Caco-2 (cell line): ENCODE measurements around the gene GREM2. TPM values are rescaled to one million over a fixed set of nuclear protein-coding genes. Genes with fewer than 3 reads are reported as not detected.
A peak's percentile ranks its signal among the peaks of the same experiment; 100 is the strongest.

ENCODE experiments used
- BruUV-seq: library from RNA; stranded (reverse); fragments of 400-500 nt; replicated peaks from 2 replicates; lab custom pipeline; 2021; lab: Mats Ljungman, UMichigan
- CTCF ChIA-PET: fragments of 300-600 bp; sonication (Branson Sonifier 250); formaldehyde crosslinking; loops from one replicate; lab custom pipeline; 2022; ENCODE audit warnings: antibody characterized with exemption; lab: Charles Lee
- POLR2A ChIA-PET: fragments of 300-600 bp; sonication (Branson Sonifier 250); formaldehyde crosslinking; loops from one replicate; lab custom pipeline; 2022; ENCODE audit warnings: antibody characterized with exemption; lab: Charles Lee
- DNase-seq, 2 experiments: peaks; one replicate each; pipeline versions ENCODE4 v3.0.0 to v3.0.0-alpha.2; 2020 to 2022
- H3K27me3 ChIP-seq: replicated peaks from 2 replicates; pipeline ENCODE4 v1.6.0; 2011; ENCODE audit warnings: low read length; ENCODE audit not compliant: control insufficient read depth, insufficient read depth
- H3K36me3 ChIP-seq: 2 replicates; pipeline ENCODE4 v1.5.1; 2011; ENCODE audit warnings: low read length; ENCODE audit not compliant: control insufficient read depth, insufficient read depth
- H3K4me1 ChIP-seq: fragments of 250-450 bp; sonication (Bioruptor Pico); 2 replicates; pipeline ENCODE4 v1.5.1; 2020; ENCODE audit warnings: mild to moderate bottlenecking
- H3K4me3 ChIP-seq: 2 replicates; pipeline ENCODE4 v1.5.1; 2011; ENCODE audit warnings: low read depth, mild to moderate bottlenecking, control low read depth, low read length
- H3K9me3 ChIP-seq: fragments of 250-450 bp; sonication (Bioruptor Pico); 2 replicates; pipeline ENCODE4 v1.5.1; 2020; ENCODE audit warnings: mild to moderate bottlenecking, moderate library complexity
- H3K27ac Mint-ChIP-seq: one replicate; pipeline ENCODE4 v1.8.0; 2022; ENCODE audit warnings: mixed read lengths; ENCODE audit not compliant: unreplicated experiment
- H3K27me3 Mint-ChIP-seq: one replicate; pipeline ENCODE4 v1.8.0; 2022; ENCODE audit warnings: mixed read lengths; ENCODE audit not compliant: insufficient read depth, unreplicated experiment
- H3K36me3 Mint-ChIP-seq: one replicate; pipeline ENCODE4 v1.8.0; 2022; ENCODE audit warnings: mild to moderate bottlenecking, mixed read lengths; ENCODE audit not compliant: insufficient read depth, unreplicated experiment
- H3K4me1 Mint-ChIP-seq: one replicate; pipeline ENCODE4 v1.8.0; 2022; ENCODE audit warnings: low read depth, mixed read lengths; ENCODE audit not compliant: unreplicated experiment
- H3K4me3 Mint-ChIP-seq: one replicate; pipeline ENCODE4 v1.8.0; 2022; ENCODE audit warnings: mild to moderate bottlenecking, moderate library complexity, mixed read lengths; ENCODE audit not compliant: unreplicated experiment
- H3K9me3 Mint-ChIP-seq: one replicate; pipeline ENCODE4 v1.8.0; 2022; ENCODE audit warnings: mixed read lengths; ENCODE audit not compliant: unreplicated experiment
- CTCF ChIP-seq, 2 experiments: fragments of 200-600 bp in 1 of 2; IDR thresholded peaks; 1 replicate in 1 of 2; 2 replicates in 1 of 2; pipeline versions ENCODE4 v1.5.1 to v1.8.0; 2011 to 2022; ENCODE audit warnings: antibody characterized with exemption in 1 of 2, control low read depth in 1 of 2, inconsistent platforms in 1 of 2, low read depth in 1 of 2, low read length in 1 of 2, mild to moderate bottlenecking in 1 of 2, moderate library complexity in 1 of 2; ENCODE audit not compliant: insufficient read depth in 1 of 2, severe bottlenecking in 1 of 2, unreplicated experiment in 1 of 2
- intact Hi-C: fragments of 100-400 bp; cut with micrococcal nuclease; formaldehyde crosslinking; loops from one replicate; pipeline ENCODE4 v1.10.0; 2022; ENCODE audit not compliant: unreplicated experiment
- total RNA-seq: library from RNA; stranded (reverse); gene quantifications from 2 replicates; pipeline ENCODE4 v1.2.3, GENCODE V29; 2022

The GREM2 gene
- total RNA-seq, 1 experiment from 2014 or later, result 0.36 TPM

GRCh38 chr1:240524356-240525069, 87.4 kb downstream of the GREM2 start:
- no peaks in the 10 kb centered on the region for H3K9me3 ChIP-seq
- H3K27me3 ChIP-seq, result no peaks in the 10 kb centered on the region
- intact Hi-C loops, result no loop called here
- Mint-ChIP-seq H3K27ac (no peak overlapping the region), H3K9me3 (peaks cover 9% of the 10 kb centered on the region), H3K27me3 (no peaks in the 10 kb centered on the region), H3K4me1 (peaks cover 16% of the 10 kb centered on the region), H3K4me3 (no peak overlapping the region), H3K36me3 (no peaks in the 10 kb centered on the region)
- ChIA-PET POLR2A (interaction anchor here (0.7 kb wide), 1 partner anchor 65 kb away, joined by 3 read pairs; no protein-coding TSS in a partner anchor), CTCF (no interaction called here)
- no peak overlapping the region for H3K4me3 ChIP-seq
- BruUV-seq, result no TSS peak
- no peak for DNase-seq
- no peaks in the 10 kb centered on the region for H3K36me3 ChIP-seq
- no peak for TF ChIP-seq CTCF (IDR thresholded peaks at IDR 0.05; ENCODE audit: insufficient read depth in 1 of 2, low read depth in 1 of 2, low read length in 1 of 2, severe bottlenecking in 1 of 2, unreplicated experiment in 1 of 2)
- H3K4me1 ChIP-seq, result peaks cover 12% of the 10 kb centered on the region

- H3K4me3 ChIP-seq, result no peak overlapping the region
- peaks cover 12% of the 10 kb centered on the region for H3K4me1 ChIP-seq
- TF ChIP-seq CTCF (IDR thresholded peaks at IDR 0.05; ENCODE audit: insufficient read depth in 1 of 2, low read depth in 1 of 2, low read length in 1 of 2, severe bottlenecking in 1 of 2, unreplicated experiment in 1 of 2), result no peak
- H3K9me3 Mint-ChIP-seq, result peaks cover 9% of the 10 kb centered on the region
- H3K9me3 ChIP-seq, result no peaks in the 10 kb centered on the region
- H3K27me3 ChIP-seq, result no peaks in the 10 kb centered on the region
- H3K4me1 Mint-ChIP-seq, result peaks cover 16% of the 10 kb centered on the region
- CTCF ChIA-PET, result no interaction called here
- peak in 1 of 2 experiments; percentile 39 for DNase-seq
- peak overlapping the region; percentile 61 for H3K4me3 Mint-ChIP-seq
- POLR2A ChIA-PET, result no interaction called here
- H3K36me3 ChIP-seq, result no peaks in the 10 kb centered on the region
- no peaks in the 10 kb centered on the region for H3K36me3 Mint-ChIP-seq
- intact Hi-C loops, result loop anchor here (1.0 kb wide), 2 partner anchors 48 to 74 kb away; no protein-coding TSS in a partner anchor
- peak overlapping the region; percentile 87 for H3K27ac Mint-ChIP-seq
- BruUV-seq, result no TSS peak
- H3K27me3 Mint-ChIP-seq, result no peaks in the 10 kb centered on the region
Measured at GRCh38 chr1:240522122-240522822, 89.7 kb downstream of the GREM2 start.

GRCh38 chr1:240517891-240518290, 94.1 kb downstream of the GREM2 start:
- POLR2A ChIA-PET, result no interaction called here
- Mint-ChIP-seq H3K27ac (no peak overlapping the region), H3K9me3 (peaks cover 6% of the 10 kb centered on the region), H3K27me3 (no peaks in the 10 kb centered on the region), H3K36me3 (peaks cover 5% of the 10 kb centered on the region), H3K4me1 (peaks cover 27% of the 10 kb centered on the region), H3K4me3 (no peak overlapping the region)
- no peak overlapping the region for H3K4me3 ChIP-seq
- no TSS peak for BruUV-seq
- CTCF ChIA-PET, result no interaction called here
- peaks cover 8% of the 10 kb centered on the region for H3K4me1 ChIP-seq
- H3K9me3 ChIP-seq, result no peaks in the 10 kb centered on the region
- TF ChIP-seq CTCF (IDR thresholded peaks at IDR 0.05; ENCODE audit: insufficient read depth in 1 of 2, low read depth in 1 of 2, low read length in 1 of 2, severe bottlenecking in 1 of 2, unreplicated experiment in 1 of 2), result no peak
- DNase-seq, result no peak
- intact Hi-C loops, result no loop called here
- H3K36me3 ChIP-seq, result no peaks in the 10 kb centered on the region
- H3K27me3 ChIP-seq, result no peaks in the 10 kb centered on the region
